H1 (cell line): Measurements from ENCODE around the gene PCBP1. TPM values are rescaled to one million over a fixed set of nuclear protein-coding genes. Genes with fewer than 3 reads are reported as not detected.

Experiments
- JUND ChIP-seq: IDR thresholded peaks from 2 replicates; pipeline ENCODE4 v1.6.1; 2011; ENCODE audit warnings: mild to moderate bottlenecking, improper control_type of control experiment, low read length
- SP1 ChIP-seq: IDR thresholded peaks from 2 replicates; pipeline ENCODE4 v1.6.1; 2011; ENCODE audit warnings: low read depth, low read length
- polyA plus RNA-seq, 7 experiments: library from polyadenylated mRNA; depleted of rRNA in 3 of 7; stranded (reverse) in 5 of 7; unstranded in 2 of 7; fragments of >200 nt in 5 of 7; fragments of 200-250 nt in 2 of 7; gene quantifications; 1 replicate in 5 of 7; 2 replicates in 1 of 7; 4 replicates in 1 of 7; pipeline versions ENCODE4 v1.2.1 to v1.2.3, GENCODE V29; 2011 to 2013; ENCODE audit warnings: missing spikeins in 2 of 7, mixed read lengths in 2 of 7
- total RNA-seq: library from RNA; stranded (reverse); fragmentation: NEBNext Ultra II Directional; extraction: Animal tissue kit (Norgen Biotek cat#: 25700); gene quantifications from 2 replicates; pipeline ENCODE4 v1.2.1, GENCODE V29; 2021

Gene PCBP1
- total and polyA plus RNA-seq, 2 of the 8 experiments (the other 6 are each of a cell fraction or from before 2014, with no cell fraction given): 279 to 493 TPM

DNA sequence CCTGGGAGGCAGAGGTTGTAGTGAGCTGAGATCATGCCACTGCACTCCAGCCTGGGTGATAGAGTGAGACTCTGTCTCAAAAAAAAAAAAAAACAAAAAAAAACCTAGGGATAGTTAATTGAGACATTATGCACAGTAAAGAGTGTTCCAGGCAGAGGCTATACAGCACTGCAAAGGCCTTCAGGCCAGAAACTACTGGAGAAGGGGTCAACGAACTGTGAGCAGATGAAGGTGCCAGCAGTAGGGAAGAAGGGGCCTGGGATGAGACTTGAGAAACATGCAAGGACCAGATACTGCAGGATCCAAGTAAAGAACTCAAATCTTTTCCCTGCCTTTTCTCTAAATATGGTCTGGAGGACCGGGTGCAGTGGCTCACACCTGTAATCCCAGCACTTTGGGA lies 26.0 kb upstream of the PCBP1 start (continued):
- TF ChIP-seq JUND (no peak), SP1 (no peak)
